GM19238 (cell line): ENCODE results near the gene S100PBP.

Experiments
- DNase-seq: peaks from one replicate; pipeline ENCODE4 v3.0.0; 2011; ENCODE audit warnings: low spot score; ENCODE audit not compliant: insufficient read length

Gene S100PBP

DNA sequence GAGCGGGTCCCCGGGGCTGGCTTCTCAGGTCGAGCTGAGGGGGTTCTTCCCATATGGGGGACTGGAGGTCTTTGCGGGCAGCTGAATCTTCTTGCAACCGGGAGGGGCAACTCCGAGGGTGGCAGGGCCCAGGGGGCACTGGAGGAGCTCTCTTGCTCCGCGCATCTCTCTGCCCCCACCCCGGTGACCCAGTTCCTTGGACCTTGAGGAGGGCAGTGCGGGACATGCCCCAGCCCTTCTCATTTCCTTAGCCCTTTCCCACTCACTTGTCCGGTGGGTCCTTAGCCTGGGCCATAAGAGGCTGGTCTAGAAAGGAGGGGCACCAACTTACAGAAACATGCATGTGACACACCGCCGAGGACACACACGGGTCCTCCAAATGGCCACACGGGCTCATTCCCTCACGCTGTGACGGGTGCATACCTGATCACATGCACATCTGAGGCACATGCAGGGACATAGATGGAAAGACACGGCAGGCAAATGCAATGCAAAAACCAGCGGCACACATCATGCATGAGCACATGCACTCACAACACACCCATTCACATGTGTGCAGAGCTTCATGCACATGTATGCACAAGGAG, 69.5 kb downstream of the S100PBP start:
- DNase-seq: no peak

DNA sequence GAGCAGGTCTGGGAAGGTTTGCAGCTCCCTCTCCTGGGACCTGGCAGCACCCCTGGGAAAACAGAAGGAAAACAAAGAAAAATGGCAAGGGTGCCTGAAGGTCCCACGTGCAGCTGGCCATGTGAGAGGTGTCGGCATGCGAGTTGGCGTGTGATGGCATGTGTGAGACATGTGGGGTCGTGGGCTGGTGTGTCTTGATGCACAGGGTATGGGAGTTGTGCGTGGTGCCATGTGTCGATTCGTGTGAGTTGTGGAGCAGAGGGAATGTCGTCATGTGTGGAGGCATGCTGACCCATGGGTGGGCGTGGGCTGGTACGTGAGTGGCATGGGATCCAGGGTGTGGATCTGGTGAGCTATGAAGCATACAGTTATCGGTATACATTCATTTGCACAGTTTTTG, 70.2 kb downstream of the S100PBP start:
- no peak for DNase-seq

GRCh38 chr1:32888134-32888533, 70.7 kb downstream of the S100PBP start:
- DNase-seq: no peak

DNA sequence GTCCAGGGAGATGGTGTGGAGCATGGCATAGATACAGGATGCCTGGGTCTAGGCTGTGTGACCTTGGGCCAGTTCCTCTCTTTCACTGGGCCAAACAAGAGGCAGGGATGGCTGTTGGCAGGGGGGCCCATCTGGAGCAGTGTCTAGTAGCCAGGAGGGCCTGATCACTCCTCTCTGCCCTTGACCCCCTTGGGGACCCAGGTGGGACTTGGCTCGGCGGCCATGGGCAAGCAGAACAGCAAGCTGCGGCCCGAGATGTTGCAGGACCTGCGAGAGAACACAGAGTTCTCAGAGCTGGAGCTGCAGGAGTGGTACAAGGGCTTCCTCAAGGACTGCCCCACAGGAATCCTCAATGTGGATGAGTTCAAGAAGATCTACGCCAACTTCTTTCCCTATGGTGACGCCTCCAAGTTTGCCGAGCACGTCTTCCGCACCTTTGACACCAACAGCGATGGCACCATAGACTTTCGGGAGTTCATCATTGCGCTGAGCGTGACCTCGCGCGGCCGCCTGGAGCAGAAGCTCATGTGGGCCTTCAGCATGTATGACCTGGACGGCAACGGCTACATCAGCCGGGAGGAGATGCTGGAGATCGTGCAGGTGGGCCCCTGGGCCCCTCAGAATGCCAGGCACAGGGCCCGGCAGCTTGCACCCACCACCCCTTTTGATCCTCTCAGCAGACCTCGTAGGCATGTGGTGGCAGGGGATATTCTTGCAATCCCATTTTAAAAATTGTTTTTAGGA, 71.4 kb downstream of the S100PBP start:
- DNase-seq: no peak

GRCh38 chr1:32889731-32890278, 72.4 kb downstream of the S100PBP start:
- no peak for DNase-seq

DNA sequence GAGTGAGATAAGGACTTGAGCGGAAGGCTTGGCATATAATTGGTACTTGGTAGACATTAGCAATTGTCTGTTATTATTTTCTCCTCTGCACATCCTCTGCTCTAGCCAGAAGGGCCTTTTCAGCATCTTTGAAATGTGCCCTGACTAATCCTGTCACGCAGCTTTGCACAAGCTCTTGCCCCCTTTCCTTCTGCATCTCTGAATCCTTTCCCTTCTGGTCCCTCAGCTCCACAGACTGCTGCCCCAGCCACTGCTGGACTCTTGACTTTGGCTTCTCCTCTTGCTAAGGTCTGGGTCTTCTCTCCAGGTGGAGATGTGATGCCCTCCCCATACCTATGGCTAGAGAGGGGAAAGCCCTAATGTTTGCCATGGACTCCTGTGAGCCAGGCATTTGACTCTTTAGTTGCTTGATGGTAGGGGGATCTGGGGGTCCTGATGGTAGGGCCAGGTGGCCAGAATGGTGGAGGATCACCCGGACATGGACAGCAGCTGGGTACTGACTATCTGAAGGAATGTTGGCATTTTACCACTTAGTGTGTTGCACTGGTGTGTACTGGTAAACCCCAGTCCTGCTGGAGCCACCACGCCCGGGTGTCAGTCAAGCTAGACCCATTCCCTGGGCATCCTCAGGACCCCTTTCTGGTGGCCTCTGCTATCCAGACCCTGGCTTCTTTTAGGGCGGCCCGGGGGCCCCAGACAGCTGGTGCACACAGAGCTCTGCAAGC, 73.2 kb downstream of the S100PBP start:
- no peak for DNase-seq

GRCh38 chr1:32891241-32891570, 73.8 kb downstream of the S100PBP start:
- no peak for DNase-seq

DNA sequence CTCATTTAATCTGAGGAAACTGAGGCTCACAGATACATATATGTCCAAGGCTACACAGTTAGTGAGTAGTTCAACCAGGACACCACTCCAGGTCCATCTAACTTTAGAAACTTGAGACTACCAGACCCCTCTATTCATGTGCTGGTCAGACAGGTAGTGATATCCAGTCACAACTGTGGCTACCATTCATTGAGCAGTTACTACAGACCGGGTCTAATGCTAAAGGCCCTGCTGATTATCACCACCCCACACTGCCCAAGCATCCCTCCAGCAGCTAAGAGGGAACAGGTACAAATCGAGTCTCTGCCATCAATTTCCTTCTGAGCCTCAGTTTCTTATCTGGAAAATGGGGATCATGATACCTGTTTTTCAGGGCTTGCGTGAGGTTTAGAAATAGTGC, 74.2 kb downstream of the S100PBP start:
- DNase-seq: no peak

DNA sequence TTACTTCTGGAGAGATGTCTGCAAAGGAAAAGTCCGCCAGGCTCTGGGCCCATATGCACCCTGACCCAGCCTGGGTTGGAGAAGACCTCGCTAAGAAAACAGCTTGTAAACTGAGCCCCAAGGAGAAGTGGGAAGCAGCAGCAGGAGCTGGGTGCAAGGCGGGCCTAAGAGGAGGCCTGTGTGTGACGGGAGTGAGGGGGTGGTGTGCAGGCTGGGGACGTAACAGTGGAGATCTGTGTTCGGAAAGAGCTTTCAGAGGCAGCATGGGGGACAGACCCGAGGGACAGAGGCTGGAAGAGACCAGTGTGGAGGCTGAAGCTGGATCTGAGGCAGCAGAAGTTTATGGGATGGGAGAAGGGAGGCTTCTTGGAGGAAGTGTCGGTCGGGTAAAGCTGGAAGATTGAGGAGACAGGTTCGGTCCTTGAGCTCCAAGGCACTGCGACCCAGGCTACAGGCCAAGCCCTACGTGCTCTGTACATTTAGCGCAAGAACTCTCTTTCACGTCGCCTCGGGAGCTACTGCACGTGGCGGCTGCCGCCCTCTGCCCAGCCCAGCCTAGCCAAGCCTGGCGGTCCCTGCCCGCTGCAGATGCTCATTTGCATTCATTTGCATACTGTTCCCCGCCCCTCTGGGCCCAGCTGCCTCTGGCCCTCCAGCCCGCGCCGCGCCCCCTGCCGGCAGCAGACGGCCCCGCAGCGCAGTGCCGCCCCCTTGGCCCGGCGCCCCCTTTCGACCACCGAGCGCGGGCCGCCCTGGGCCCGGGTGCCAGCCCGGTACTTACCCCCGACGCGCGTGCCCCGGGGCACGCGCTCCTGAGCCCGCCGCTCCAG, 75.1 kb downstream of the S100PBP start:
- DNase-seq: peak; percentile 59

GRCh38 chr1:32893198-32894018, 76.0 kb downstream of the S100PBP start:
- DNase-seq: no peak

DNA sequence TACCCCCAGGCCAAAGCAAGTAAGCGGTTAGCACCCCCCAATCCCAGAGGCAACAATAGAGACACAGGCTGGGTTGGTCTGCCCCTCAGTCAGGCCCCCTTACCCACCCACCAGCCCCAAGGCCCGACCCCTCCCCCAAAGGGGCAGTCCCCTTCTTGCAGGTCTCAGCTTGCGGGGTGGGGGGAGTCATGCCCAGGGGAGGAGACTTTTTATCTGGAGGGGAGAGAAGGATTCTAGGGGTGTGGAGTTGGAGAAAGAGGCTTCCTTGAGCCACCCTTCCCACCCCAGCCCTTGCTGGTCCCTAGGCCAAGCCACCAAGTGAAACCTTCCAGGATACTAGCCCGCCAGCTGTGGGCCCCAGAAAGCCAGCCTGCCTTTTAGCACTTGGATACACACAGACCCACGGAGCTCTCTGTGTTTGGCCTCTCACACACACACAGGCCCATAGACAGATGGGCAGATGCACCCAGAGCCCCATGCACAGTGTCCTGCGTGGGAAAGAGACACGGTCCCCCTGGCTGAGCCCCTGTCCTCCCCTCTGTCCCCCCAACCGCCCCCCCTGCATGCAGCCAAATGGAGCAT, 76.7 kb downstream of the S100PBP start:
- DNase-seq: no peak

GRCh38 chr1:32894681-32895080, 77.2 kb downstream of the S100PBP start:
- no peak for DNase-seq

- DNase-seq: no peak
Measured at GRCh38 chr1:32895325-32896215, 78.1 kb downstream of the S100PBP start.

DNA sequence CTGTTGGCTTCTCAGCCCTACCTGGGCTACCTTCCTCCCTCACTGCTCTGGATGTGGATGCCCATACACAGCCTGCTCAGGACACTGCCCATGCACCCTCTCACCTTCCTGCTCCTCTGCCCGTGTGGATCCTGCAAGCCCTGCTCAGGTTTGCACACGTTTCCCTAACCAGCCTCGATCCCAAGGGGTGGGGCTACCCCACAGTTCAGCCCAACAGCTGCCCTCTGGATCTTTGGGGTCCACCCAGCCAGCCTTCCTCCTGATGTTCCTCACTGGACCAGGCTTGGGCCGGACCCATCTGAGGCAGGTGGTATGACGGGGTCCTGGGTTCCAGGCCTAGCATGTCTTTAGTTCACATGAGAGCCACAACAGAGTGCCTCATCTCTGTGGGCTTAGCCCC, 79.0 kb downstream of the S100PBP start:
- no peak for DNase-seq

- no peak for DNase-seq
Measured at GRCh38 chr1:32897082-32898049, 79.9 kb downstream of the S100PBP start.

GRCh38 chr1:32898056-32898455, 80.6 kb downstream of the S100PBP start:
- no peak for DNase-seq

DNA sequence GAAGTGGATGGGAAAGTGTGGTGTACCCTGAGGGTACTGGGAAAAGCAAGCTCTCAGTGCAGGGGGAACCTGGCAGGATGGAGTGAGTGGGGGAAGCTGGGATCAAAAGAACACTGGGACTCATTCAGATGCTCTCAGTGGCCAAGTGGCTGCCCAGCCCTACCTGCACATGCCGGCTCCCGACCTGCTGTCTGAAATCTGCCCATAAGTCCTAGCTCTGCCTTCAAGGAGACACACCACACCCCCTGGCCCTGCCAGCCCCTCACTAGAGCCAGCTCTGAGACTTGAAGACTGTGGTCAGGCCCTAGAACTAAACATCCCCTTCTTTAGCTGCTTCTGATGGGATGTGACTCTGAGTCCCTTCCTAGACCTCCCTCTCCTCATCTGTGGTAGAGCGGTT, 81.5 kb downstream of the S100PBP start:
- no peak for DNase-seq
